ENCODE data around the gene CFAP61. TPM values are rescaled to one million over a fixed set of nuclear protein-coding genes. Genes with fewer than 3 reads are reported as not detected.
A peak's percentile ranks its signal among the peaks of the same experiment; 100 is the strongest.

Gene CFAP61
- total RNA-seq, 1 experiment from 2014 or later, result not detected

GRCh38 chr20:20210943-20211273 lies 158.6 kb downstream of the CFAP61 start:
- Histone ChIP-seq H3K27ac (ENCODE audit: low read length) (no peak overlapping the region), H3F3A (ENCODE audit: low read length, unreplicated experiment) (no peaks in the 10 kb centered on the region), H4K20me1 (ENCODE audit: low read length) (no peaks in the 10 kb centered on the region), H3K9ac (ENCODE audit: low read length) (no peak overlapping the region), H3K9me2 (replicated peaks; ENCODE audit: low read length) (no peaks in the 10 kb centered on the region), H3K79me2 (ENCODE audit: low read length) (no peaks in the 10 kb centered on the region), H3K4me3 (ENCODE audit: low read length) (no peak overlapping the region), H3K4me1 (ENCODE audit: insufficient read depth, low read length) (0 out of 2 replicates have a peak, but pooled peaks cover 3% of the 10 kb centered on the region), H3K36me3 (ENCODE audit: low read depth, low read length) (no peaks in the 10 kb centered on the region), H2AFZ (ENCODE audit: low read length) (no peak overlapping the region), H3K9me3 (ENCODE audit: low read length) (no peaks in the 10 kb centered on the region), H3K27me3 (ENCODE audit: low read length) (peaks cover 78% of the 10 kb centered on the region), H3K4me2 (ENCODE audit: low read length) (no peak overlapping the region)
- POLR2A ChIA-PET (ENCODE audit: unreplicated experiment), result no interaction called here
- intact Hi-C loops (cut with micrococcal nuclease), result no loop called here
- BruUV-seq (replicated peaks), result no TSS peak
- CTCF ChIA-PET, result no interaction called here
- no peak for DNase-seq
- no peak for ATAC-seq
- TF ChIP-seq EZH2 (IDR thresholded peaks at IDR 0.05; ENCODE audit: low read length, unreplicated experiment) (no peak), EZH2phosphoT487 (IDR thresholded peaks at IDR 0.05; ENCODE audit: borderline replicate concordance, low read length) (no peak)
- TF ChIP-seq, protein P1, sequence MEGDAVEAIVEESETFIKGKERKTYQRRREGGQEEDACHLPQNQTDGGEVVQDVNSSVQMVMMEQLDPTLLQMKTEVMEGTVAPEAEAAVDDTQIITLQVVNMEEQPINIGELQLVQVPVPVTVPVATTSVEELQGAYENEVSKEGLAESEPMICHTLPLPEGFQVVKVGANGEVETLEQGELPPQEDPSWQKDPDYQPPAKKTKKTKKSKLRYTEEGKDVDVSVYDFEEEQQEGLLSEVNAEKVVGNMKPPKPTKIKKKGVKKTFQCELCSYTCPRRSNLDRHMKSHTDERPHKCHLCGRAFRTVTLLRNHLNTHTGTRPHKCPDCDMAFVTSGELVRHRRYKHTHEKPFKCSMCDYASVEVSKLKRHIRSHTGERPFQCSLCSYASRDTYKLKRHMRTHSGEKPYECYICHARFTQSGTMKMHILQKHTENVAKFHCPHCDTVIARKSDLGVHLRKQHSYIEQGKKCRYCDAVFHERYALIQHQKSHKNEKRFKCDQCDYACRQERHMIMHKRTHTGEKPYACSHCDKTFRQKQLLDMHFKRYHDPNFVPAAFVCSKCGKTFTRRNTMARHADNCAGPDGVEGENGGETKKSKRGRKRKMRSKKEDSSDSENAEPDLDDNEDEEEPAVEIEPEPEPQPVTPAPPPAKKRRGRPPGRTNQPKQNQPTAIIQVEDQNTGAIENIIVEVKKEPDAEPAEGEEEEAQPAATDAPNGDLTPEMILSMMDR (conservative IDR thresholded peaks at IDR 0.05; ENCODE audit: low read depth, low read length), result no peak

DNA sequence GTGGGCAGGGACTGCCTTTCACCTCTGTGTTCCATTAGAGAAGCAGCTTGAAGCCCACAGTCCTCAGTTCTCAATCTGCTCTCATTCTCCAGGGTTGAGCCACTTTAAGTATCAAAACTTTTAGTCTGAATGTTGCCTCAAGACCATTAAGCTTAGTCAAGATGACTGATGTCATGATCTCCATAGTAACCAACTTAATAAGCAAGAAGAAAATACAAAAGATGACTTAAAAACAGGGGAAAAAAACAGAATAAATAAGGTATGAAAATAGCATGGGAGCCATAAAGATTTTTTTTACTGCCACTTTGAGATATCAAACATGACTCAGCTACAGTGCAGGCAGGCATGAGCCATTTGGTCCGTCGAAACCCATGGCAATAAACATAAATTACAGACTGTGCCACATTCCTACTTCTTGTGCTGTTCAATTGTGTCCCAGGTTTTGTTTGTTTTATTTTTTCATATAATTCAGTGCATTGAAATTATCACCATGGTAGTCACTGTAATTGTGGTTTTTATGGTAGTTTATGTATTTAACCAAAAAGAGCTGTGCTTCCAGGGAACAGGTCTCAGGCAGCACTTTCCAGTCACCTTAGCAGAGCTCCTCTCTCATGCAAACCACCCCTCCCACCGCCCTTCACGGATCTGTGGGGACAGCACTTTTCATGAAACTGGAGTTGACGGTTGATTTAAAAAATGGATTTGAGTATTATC lies 159.1 kb downstream of the CFAP61 start:
- POLR2A ChIA-PET (ENCODE audit: unreplicated experiment), result interaction anchor here (0.6 kb wide), 1 partner anchor 30 kb away, joined by 5 read pairs; no protein-coding TSS in a partner anchor
- peak; percentile 65 for ATAC-seq

More for the DNA sequence above, 159.1 kb downstream of the CFAP61 start:
- Histone ChIP-seq H3K79me2 (ENCODE audit: low read length) (no peaks in the 10 kb centered on the region), H3K9me2 (replicated peaks; ENCODE audit: low read length) (no peaks in the 10 kb centered on the region), H3K4me2 (ENCODE audit: low read length) (no peak overlapping the region), H3K27ac (ENCODE audit: low read length) (no peak overlapping the region), H3F3A (ENCODE audit: low read length, unreplicated experiment) (no peaks in the 10 kb centered on the region), H3K4me1 (ENCODE audit: insufficient read depth, low read length) (0 out of 2 replicates have a peak, but pooled peaks cover 3% of the 10 kb centered on the region), H2AFZ (ENCODE audit: low read length) (no peak overlapping the region), H4K20me1 (ENCODE audit: low read length) (no peaks in the 10 kb centered on the region), H3K27me3 (ENCODE audit: low read length) (peaks cover 78% of the 10 kb centered on the region), H3K9ac (ENCODE audit: low read length) (no peak overlapping the region), H3K4me3 (ENCODE audit: low read length) (no peak overlapping the region), H3K9me3 (ENCODE audit: low read length) (no peaks in the 10 kb centered on the region), H3K36me3 (ENCODE audit: low read depth, low read length) (no peaks in the 10 kb centered on the region)
- intact Hi-C loops (cut with micrococcal nuclease), result no loop called here
- CTCF ChIA-PET, result no interaction called here
- DNase-seq, result peak; percentile 58
- BruUV-seq (replicated peaks), result no TSS peak
- TF ChIP-seq EZH2phosphoT487 (IDR thresholded peaks at IDR 0.05; ENCODE audit: borderline replicate concordance, low read length) (no peak), EZH2 (IDR thresholded peaks at IDR 0.05; ENCODE audit: low read length, unreplicated experiment) (no peak)
- TF ChIP-seq, protein P1 (conservative IDR thresholded peaks at IDR 0.05; ENCODE audit: low read depth, low read length), result no peak
